Glutamatergic neuron (in vitro differentiated cells): ENCODE results near the gene SLC9A1. TPM values are rescaled to one million over a fixed set of nuclear protein-coding genes. Genes with fewer than 3 reads are reported as not detected.
"Not testable (repeated sequence)": the region's sequence is repeated elsewhere in the genome, so short reads cannot be mapped to it uniquely, and the experiment has no call there.

Experiments
- DNase-seq: peaks from one replicate; pipeline ENCODE4 v3.0.0; 2022
- H3K27ac Mint-ChIP-seq: one replicate; pipeline ENCODE4 v1.8.0; 2020; ENCODE audit warnings: mild to moderate bottlenecking, mixed read lengths, inconsistent platforms; ENCODE audit not compliant: unreplicated experiment
- H3K27me3 Mint-ChIP-seq: one replicate; pipeline ENCODE4 v1.8.0; 2020; ENCODE audit warnings: mild to moderate bottlenecking, moderate library complexity, mixed read lengths, inconsistent platforms; ENCODE audit not compliant: unreplicated experiment
- H3K36me3 Mint-ChIP-seq: one replicate; pipeline ENCODE4 v1.8.0; 2020; ENCODE audit warnings: mild to moderate bottlenecking, mixed read lengths, inconsistent platforms; ENCODE audit not compliant: unreplicated experiment
- H3K4me1 Mint-ChIP-seq: one replicate; pipeline ENCODE4 v1.8.0; 2020; ENCODE audit warnings: mild to moderate bottlenecking, low read depth, mixed read lengths, inconsistent platforms; ENCODE audit not compliant: unreplicated experiment
- H3K4me3 Mint-ChIP-seq: one replicate; pipeline ENCODE4 v1.8.0; 2020; ENCODE audit warnings: mild to moderate bottlenecking, mixed read lengths, inconsistent platforms; ENCODE audit not compliant: unreplicated experiment
- H3K9me3 Mint-ChIP-seq: one replicate; pipeline ENCODE4 v1.8.0; 2020; ENCODE audit warnings: mild to moderate bottlenecking, moderate library complexity, mixed read lengths, inconsistent platforms; ENCODE audit not compliant: unreplicated experiment
- total RNA-seq: library from RNA; stranded (reverse); fragmentation: NEBNext Ultra II Directional; extraction: Animal tissue kit (Norgen Biotek cat#: 25700); gene quantifications from one replicate; pipeline ENCODE4 v1.2.1, GENCODE V29; 2021; ENCODE audit not compliant: unreplicated experiment
- TF ChIP-seq, protein P1 (sequence below): fragments of 200-600 bp; sonication (generic); IDR thresholded peaks from one replicate; pipeline ENCODE4 v1.5.0; 2021; ENCODE audit not compliant: partially characterized antibody, unreplicated experiment

Gene SLC9A1
- total RNA-seq, 1 donor from 2014 or later = 16.7 TPM

DNA sequence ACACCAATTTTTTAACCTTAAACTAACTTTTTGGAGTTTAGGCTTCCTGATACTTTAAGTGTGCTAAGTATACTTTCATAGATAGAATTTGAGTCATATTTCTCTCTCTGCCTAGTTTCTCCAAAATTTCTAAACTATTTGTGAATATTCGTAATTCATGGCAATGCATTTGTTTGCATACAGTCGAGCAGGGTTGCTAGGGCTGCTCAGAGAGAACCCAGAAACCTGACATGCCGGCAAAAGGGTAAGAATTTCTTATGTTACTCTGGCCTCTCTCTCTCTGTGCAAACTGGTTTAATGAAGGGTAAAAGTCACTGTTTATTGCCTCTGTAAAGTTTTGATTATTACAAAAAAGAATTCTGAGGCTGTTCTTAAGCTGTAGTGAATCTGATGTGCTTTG is 25.1 kb upstream of the SLC9A1 start:
- no peaks in the 10 kb centered on the region for H3K4me1 Mint-ChIP-seq
- H3K36me3 Mint-ChIP-seq = peaks cover 8% of the 10 kb centered on the region
- no peak overlapping the region for H3K27ac Mint-ChIP-seq
- TF ChIP-seq, protein P1, sequence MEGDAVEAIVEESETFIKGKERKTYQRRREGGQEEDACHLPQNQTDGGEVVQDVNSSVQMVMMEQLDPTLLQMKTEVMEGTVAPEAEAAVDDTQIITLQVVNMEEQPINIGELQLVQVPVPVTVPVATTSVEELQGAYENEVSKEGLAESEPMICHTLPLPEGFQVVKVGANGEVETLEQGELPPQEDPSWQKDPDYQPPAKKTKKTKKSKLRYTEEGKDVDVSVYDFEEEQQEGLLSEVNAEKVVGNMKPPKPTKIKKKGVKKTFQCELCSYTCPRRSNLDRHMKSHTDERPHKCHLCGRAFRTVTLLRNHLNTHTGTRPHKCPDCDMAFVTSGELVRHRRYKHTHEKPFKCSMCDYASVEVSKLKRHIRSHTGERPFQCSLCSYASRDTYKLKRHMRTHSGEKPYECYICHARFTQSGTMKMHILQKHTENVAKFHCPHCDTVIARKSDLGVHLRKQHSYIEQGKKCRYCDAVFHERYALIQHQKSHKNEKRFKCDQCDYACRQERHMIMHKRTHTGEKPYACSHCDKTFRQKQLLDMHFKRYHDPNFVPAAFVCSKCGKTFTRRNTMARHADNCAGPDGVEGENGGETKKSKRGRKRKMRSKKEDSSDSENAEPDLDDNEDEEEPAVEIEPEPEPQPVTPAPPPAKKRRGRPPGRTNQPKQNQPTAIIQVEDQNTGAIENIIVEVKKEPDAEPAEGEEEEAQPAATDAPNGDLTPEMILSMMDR = no peak
- H3K27me3 Mint-ChIP-seq = no peaks in the 10 kb centered on the region
- no peak overlapping the region for H3K4me3 Mint-ChIP-seq
- peaks cover 5% of the 10 kb centered on the region for H3K9me3 Mint-ChIP-seq
- no peak for DNase-seq

DNA sequence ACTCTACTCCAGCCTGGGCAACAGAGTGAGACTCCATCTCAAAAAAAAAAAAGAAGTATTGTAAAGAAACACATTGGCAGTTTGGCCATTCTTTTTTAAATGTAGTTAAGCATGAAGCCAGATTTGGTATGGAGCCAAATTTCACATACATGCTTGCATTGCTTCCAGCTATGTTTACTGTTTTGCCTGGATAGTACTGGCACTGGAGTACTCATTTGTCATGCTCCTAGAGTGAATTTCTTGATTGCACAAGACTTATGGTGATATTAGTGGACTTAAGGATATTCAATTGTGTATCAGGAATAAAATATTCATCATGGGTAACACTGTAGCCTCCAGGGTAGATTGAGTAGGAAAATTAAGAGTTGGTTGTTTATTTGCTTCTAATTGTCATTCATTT is 24.5 kb upstream of the SLC9A1 start:
- Mint-ChIP-seq H3K36me3 (peaks cover 8% of the 10 kb centered on the region), H3K27me3 (no peaks in the 10 kb centered on the region), H3K4me3 (no peak overlapping the region), H3K4me1 (no peaks in the 10 kb centered on the region), H3K27ac (no peak overlapping the region), H3K9me3 (peaks cover 5% of the 10 kb centered on the region)
- no peak for DNase-seq
- TF ChIP-seq, protein P1 = no peak

DNA sequence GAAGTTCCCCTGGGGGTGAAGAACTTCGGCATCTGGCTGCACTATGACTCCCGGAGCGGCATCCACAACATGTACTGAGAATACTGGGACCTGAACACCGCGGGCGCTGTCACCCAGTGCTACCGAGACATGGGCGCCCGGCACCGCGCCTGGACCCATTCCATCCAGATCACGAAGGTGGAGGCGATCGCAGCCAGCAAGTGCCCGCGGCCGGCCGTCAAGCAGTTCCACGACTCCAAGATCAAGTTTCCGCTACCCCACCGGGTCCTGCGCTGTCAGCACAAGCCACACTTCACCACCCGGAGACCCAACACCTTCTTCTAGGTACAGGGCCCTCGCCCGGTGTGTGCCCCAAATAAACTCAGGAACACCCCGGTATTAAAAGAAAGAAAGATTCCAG is 22.0 kb upstream of the SLC9A1 start:
- DNase-seq = no peak
- Mint-ChIP-seq H3K4me1 (no peaks in the 10 kb centered on the region), H3K4me3 (no peak overlapping the region), H3K27me3 (no peaks in the 10 kb centered on the region), H3K27ac (no peak overlapping the region), H3K9me3 (peaks cover 2% of the 10 kb centered on the region), H3K36me3 (peaks cover 3% of the 10 kb centered on the region)
- TF ChIP-seq, protein P1 = no peak

DNA sequence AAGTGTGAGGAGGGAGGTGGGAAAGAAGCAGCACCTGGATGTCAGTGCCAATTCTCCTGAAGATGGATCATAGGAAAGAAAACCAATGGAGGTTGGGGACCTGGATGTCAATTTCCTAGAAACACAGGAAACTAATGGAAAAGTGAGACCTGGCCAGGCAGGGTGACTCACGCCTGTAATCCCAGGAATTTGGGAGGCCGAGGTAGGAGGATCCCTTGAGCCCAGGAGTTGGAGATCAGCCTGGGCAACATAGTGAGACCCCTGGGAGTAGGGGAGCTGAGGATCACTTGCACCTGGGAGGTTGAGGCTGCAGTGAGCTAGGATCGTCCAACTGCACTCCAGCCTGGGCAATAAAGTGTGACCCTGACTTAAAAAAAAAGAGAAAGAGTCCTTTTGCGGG is 21.4 kb upstream of the SLC9A1 start:
- Mint-ChIP-seq H3K9me3 (peaks cover 2% of the 10 kb centered on the region), H3K36me3 (peaks cover 3% of the 10 kb centered on the region), H3K27me3 (no peaks in the 10 kb centered on the region), H3K27ac (no peak overlapping the region), H3K4me3 (no peak overlapping the region), H3K4me1 (no peaks in the 10 kb centered on the region)
- DNase-seq = no peak
- TF ChIP-seq, protein P1 = no peak

DNA sequence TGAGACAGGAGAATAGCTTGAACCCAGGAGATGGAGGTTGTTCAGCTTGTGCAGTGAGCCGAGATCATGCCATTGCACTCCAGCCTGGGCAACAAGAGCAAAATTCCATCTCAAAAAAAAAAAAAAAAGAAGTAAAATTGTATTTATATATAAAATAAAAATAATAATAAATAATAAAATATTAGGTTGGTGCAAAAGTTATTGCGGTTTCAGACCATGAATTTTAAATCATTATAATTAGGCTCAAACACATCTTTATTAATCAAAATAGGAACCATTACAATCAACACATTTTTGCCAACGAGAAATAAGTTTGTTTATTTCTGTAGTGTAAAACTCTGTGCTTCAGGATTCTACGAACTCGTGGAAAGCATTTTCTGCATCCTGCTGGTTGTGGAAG is 18.1 kb upstream of the SLC9A1 start:
- not testable (repeated sequence) for H3K4me3 Mint-ChIP-seq, DNase-seq, H3K4me1 Mint-ChIP-seq, H3K9me3 Mint-ChIP-seq, H3K27ac Mint-ChIP-seq, H3K27me3 Mint-ChIP-seq, H3K36me3 Mint-ChIP-seq

DNA sequence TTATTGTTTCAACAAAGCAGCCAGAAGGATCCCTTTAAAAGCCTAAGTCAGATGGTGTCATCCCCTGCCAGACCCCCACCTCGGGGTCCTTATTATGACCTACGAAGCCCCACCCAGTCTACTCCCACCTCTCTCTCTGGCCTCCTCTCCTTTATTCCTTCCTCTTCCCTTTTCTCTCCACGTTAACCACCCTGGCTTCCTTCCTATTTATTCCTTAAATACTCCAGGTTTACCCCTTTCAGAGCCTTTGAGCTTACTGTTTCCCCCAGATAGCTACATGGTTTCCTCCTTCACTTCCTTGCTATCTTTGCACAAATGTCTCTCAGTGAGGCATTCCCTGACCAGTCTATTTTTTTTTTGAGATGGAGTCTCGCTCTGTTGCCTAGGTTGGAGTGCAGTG is 12.0 kb upstream of the SLC9A1 start:
- no peaks in the 10 kb centered on the region for H3K27me3 Mint-ChIP-seq
- no peaks in the 10 kb centered on the region for H3K4me1 Mint-ChIP-seq
- TF ChIP-seq, protein P1 = no peak
- no peak overlapping the region for H3K27ac Mint-ChIP-seq
- H3K9me3 Mint-ChIP-seq = peaks cover 2% of the 10 kb centered on the region
- H3K4me3 Mint-ChIP-seq = no peak overlapping the region
- no peaks in the 10 kb centered on the region for H3K36me3 Mint-ChIP-seq
- DNase-seq = no peak
